Smooth muscle cell (in vitro differentiated cells): ENCODE results near the gene CD109. TPM values are rescaled to one million over a fixed set of nuclear protein-coding genes. Genes with fewer than 3 reads are reported as not detected.
A peak's percentile ranks its signal among the peaks of the same experiment; 100 is the strongest.
"Not testable (repeated sequence)": the region's sequence is repeated elsewhere in the genome, so short reads cannot be mapped to it uniquely, and the experiment has no call there.

ENCODE experiments used
- DNase-seq: peaks from one replicate; lab custom pipeline; 2025; ENCODE audit not compliant: unreplicated experiment; lab: John Stamatoyannopoulos, UW
- H2AFZ ChIP-seq: fragments of 200-600 bp; sonication (generic); 2 replicates; pipeline ENCODE4 v1.6.0; 2016; ENCODE audit warnings: antibody characterized with exemption, low read depth, mild to moderate bottlenecking
- H3F3A ChIP-seq: fragments of 200-600 bp; sonication (generic); 2 replicates; pipeline ENCODE4 v1.6.0; 2017; ENCODE audit warnings: antibody characterized with exemption, low read depth
- H3K27ac ChIP-seq: fragments of 200-600 bp; sonication (generic); 2 replicates; pipeline ENCODE4 v1.5.1; 2016; ENCODE audit warnings: low read depth, mild to moderate bottlenecking
- H3K27me3 ChIP-seq: fragments of 200-600 bp; sonication (generic); 2 replicates; pipeline ENCODE4 v1.6.1; 2016; ENCODE audit warnings: low read depth, mild to moderate bottlenecking
- H3K36me3 ChIP-seq: fragments of 200-600 bp; sonication (generic); 2 replicates; pipeline ENCODE4 v1.5.1; 2016; ENCODE audit warnings: low read depth
- H3K4me1 ChIP-seq: fragments of 200-600 bp; sonication (generic); 2 replicates; pipeline ENCODE4 v1.5.1; 2016; ENCODE audit warnings: low read depth
- H3K4me2 ChIP-seq: fragments of 200-600 bp; sonication (generic); 2 replicates; pipeline ENCODE4 v1.6.0; 2016; ENCODE audit warnings: mild to moderate bottlenecking
- H3K4me3 ChIP-seq: fragments of 200-600 bp; sonication (generic); 2 replicates; pipeline ENCODE4 v1.5.1; 2016; ENCODE audit warnings: mild to moderate bottlenecking
- H3K79me2 ChIP-seq: fragments of 200-600 bp; sonication (generic); 2 replicates; pipeline ENCODE4 v1.6.0; 2016; ENCODE audit warnings: low read depth, mild to moderate bottlenecking
- H3K9ac ChIP-seq: fragments of 200-600 bp; sonication (generic); 2 replicates; pipeline ENCODE4 v1.6.0; 2016; ENCODE audit warnings: low read depth
- H3K9me3 ChIP-seq: fragments of 200-600 bp; sonication (generic); replicated peaks from 2 replicates; pipeline ENCODE4 v1.5.1; 2016; ENCODE audit warnings: low read depth
- H4K20me1 ChIP-seq: fragments of 200-600 bp; sonication (generic); 2 replicates; pipeline ENCODE4 v1.6.0; 2016; ENCODE audit warnings: low read depth
- CTCF ChIP-seq: fragments of 200-600 bp; sonication (generic); IDR thresholded peaks from 2 replicates; pipeline ENCODE4 v1.5.1; 2017; ENCODE audit warnings: borderline replicate concordance, mild to moderate bottlenecking, antibody characterized with exemption; ENCODE audit not compliant: insufficient read depth, poor library complexity, severe bottlenecking
- WGBS: methylation state at CpG from one replicate; pipeline ENCODE4 v1.1.7; 2016; ENCODE audit warnings: low lambda C conversion rate; 5-methylcytosine and 5-hydroxymethylcytosine counted together
- polyA plus RNA-seq: library from polyadenylated mRNA; unstranded; fragments of >200 nt; fragmentation: Nextera tagmentation; extraction: Ambion mirVana; gene quantifications from 2 replicates; pipeline ENCODE4 v1.2.1, GENCODE V29; 2016
- total RNA-seq: library from RNA; depleted of rRNA; stranded (reverse); fragments of >200 nt; gene quantifications from 2 replicates; pipeline ENCODE4 v1.2.3, GENCODE V29; 2014

The CD109 gene
- total and polyA plus RNA-seq, 2 experiments from 2014 or later = 7.7 to 28.0 TPM

DNA sequence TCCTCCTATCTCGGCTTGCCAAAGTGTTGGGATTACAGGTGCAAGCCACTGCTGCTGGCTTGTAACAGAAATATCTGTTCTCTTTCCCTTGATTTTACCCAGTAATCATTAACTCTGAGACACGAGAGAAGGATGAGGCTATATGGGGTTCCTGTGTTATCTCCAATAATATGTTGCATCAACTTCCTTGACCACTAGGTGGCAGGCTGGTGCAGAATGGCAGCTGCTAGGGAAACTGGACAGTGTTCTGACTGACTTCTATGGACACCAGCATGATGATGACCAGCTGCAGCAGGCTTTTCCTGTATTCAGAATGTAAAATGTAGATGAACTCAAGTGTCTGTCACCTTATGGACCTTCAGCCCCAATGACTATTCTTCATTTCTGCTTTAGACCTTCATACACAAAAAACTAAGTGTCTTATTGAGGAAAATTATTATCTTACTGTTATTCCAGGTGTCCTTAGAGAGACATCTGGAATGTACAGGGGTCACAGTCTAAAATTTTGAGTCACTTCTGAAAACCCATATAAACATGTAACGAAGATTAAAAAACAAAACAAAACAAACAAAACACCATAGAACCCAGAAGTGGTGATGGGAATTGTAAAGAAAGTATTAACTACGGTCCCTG is 20.4 kb upstream of the CD109 start:
- Histone ChIP-seq H4K20me1 (no peaks in the 10 kb centered on the region), H3K4me2 (no peak overlapping the region), H2AFZ (no peak overlapping the region), H3K9ac (no peak overlapping the region), H3K27ac (no peak overlapping the region), H3K9me3 (no peaks in the 10 kb centered on the region), H3K4me1 (no peaks in the 10 kb centered on the region), H3K36me3 (no peaks in the 10 kb centered on the region), H3K4me3 (no peak overlapping the region), H3K27me3 (no peaks in the 10 kb centered on the region), H3K79me2 (no peaks in the 10 kb centered on the region), H3F3A (no peaks in the 10 kb centered on the region)
- peak; percentile 91 for TF ChIP-seq CTCF
- 40% methylated on average over 4 of the region's 4 CpGs for WGBS
- peak; percentile 46 for DNase-seq

GRCh38 chr6:73679009-73679408 is 17.0 kb upstream of the CD109 start:
- TF ChIP-seq CTCF = no peak
- H3K4me1 ChIP-seq = no peaks in the 10 kb centered on the region
- H3K4me2 ChIP-seq = no peak overlapping the region
- DNase-seq = no peak
- H3K27me3 ChIP-seq = no peaks in the 10 kb centered on the region
- H3K4me3 ChIP-seq = no peak overlapping the region
- H3K36me3 ChIP-seq = no peaks in the 10 kb centered on the region
- H3K9me3 ChIP-seq = no peaks in the 10 kb centered on the region
- H3K79me2 ChIP-seq = no peaks in the 10 kb centered on the region
- H3K9ac ChIP-seq = no peak overlapping the region
- H2AFZ ChIP-seq = no peak overlapping the region
- H4K20me1 ChIP-seq = no peaks in the 10 kb centered on the region
- H3F3A ChIP-seq = no peaks in the 10 kb centered on the region
- WGBS = 89% methylated on average over 3 of the region's 3 CpGs
- no peak overlapping the region for H3K27ac ChIP-seq

DNA sequence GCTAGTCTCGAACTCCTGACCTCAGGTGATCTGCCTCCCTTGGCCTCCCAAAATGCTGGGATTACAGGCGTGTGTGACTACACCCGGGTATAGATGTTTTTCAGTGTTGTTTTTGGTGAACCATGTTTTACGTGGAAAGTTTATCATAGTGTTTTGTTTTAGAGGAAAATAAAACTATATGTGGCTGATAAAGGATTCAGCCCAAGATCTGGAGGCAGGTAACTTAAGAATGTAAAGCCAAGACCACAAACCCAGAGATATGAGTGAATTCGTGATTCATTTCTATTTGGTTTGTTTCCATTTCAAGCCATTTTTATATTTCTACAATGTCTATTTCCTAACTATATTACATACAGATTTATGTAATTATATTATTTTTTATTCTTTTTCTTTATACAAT is 16.2 kb upstream of the CD109 start:
- 91% methylated on average over 5 of the region's 5 CpGs for WGBS
- not testable (repeated sequence) for H3K4me3 ChIP-seq, H3K9me3 ChIP-seq, H3K4me2 ChIP-seq, H3K4me1 ChIP-seq, H3K79me2 ChIP-seq, H3K36me3 ChIP-seq, H3F3A ChIP-seq, H3K27ac ChIP-seq, H4K20me1 ChIP-seq, H2AFZ ChIP-seq, H3K27me3 ChIP-seq, H3K9ac ChIP-seq, DNase-seq

DNA sequence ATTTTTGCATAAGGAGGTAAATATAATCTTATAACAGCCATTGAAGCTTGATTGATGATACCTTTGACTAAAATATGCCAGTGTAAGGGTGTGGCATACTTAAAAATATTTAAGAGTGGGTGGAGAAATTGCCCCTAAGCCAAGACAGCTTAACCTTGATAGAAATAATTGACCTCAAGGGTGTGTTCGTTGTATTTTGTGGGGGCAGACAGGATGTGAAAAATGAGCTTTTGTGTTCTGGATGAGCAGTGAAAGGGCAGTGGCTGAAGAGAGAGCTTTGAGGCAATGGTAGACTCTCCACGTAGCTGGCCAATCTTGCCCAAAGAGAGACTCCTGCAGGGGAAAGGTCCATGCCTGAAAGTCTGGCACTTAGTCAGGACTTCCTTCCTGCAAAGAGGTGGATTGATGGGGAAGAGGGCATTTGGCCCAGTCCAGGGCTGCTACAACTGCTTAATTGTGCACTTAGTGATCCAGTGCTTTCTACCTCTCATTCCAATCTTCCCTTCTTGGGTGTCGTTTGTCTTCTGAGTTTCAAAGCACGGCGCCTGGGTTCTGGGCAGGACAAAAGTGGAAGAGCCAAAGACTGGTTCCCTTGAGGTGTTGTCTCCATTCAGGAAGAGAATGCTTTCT is 15.6 kb upstream of the CD109 start:
- Histone ChIP-seq H3K27me3 (no peaks in the 10 kb centered on the region), H3K4me2 (no peak overlapping the region), H3K9me3 (no peaks in the 10 kb centered on the region), H3K4me3 (no peak overlapping the region), H3K36me3 (no peaks in the 10 kb centered on the region), H3K27ac (no peak overlapping the region), H2AFZ (no peak overlapping the region), H3K9ac (no peak overlapping the region), H3K4me1 (no peaks in the 10 kb centered on the region), H4K20me1 (no peaks in the 10 kb centered on the region), H3F3A (no peaks in the 10 kb centered on the region), H3K79me2 (no peaks in the 10 kb centered on the region)
- TF ChIP-seq CTCF = no peak
- WGBS = 77% methylated on average over 5 of the region's 5 CpGs
- DNase-seq = no peak

- not testable (repeated sequence) for H3K27ac ChIP-seq, H3K4me2 ChIP-seq, H3K4me1 ChIP-seq, H3K4me3 ChIP-seq, H3F3A ChIP-seq, H3K9me3 ChIP-seq, DNase-seq, H4K20me1 ChIP-seq, H2AFZ ChIP-seq, H3K36me3 ChIP-seq, H3K79me2 ChIP-seq, H3K27me3 ChIP-seq, H3K9ac ChIP-seq
- WGBS = 82% methylated on average over 2 of the region's 2 CpGs
Measured at GRCh38 chr6:73683574-73683973, 12.4 kb upstream of the CD109 start.
